ENCODE measurements around the gene LILRB2. TPM values are rescaled to one million over a fixed set of nuclear protein-coding genes. Genes with fewer than 3 reads are reported as not detected.

The LILRB2 gene
- total RNA-seq (2014; rRNA removed; shearing (Covaris generic)): not detected in 2 replicates

GRCh38 chr19:54281007-54281728 lies at the start of gene LILRB2:
LILRB2 (minus strand) TSS chr19:54281110; CDS start chr19:54280496, 614 bp downstream.

GRCh38 chr19:54312436-54313377 lies 31.8 kb upstream of the LILRB2 start, which contains the start of gene LILRA5:
LILRA5 (minus strand) TSS chr19:54313166; CDS start chr19:54313019, 147 bp downstream.

GRCh38 chr19:54257116-54257480 lies 23.8 kb downstream of the LILRB2 start, which contains the start of gene LILRB5:
LILRB5 (minus strand) TSS chr19:54257273; CDS start chr19:54257193, 80 bp downstream.

GRCh38 chr19:54242646-54243045 lies 38.3 kb downstream of the LILRB2 start, which contains the start of gene LILRA6:
LILRA6 (minus strand) TSS chr19:54242790.

Small RNAs within 50 kb of the gene (small RNA-seq; reads per million reads assigned to genes)
- not detected for gene AC245884.12
- gene MIR4752: not detected
- not detected for gene RNU6-1307P

Other genes starting within 250 kb of the LILRB2 start
- 0.45 and 1.0 TPM in 2 replicates for gene VSTM1, start 217.2 kb downstream of the LILRB2 start, total RNA-seq (2014; rRNA removed; shearing (Covaris generic))
- gene TARM1, start 199.7 kb downstream of the LILRB2 start, total RNA-seq (2014; rRNA removed; shearing (Covaris generic)): 0.45 TPM in 1 of 2 replicates, not detected in the other
- gene OSCAR, start 180.3 kb downstream of the LILRB2 start, total RNA-seq (2014; rRNA removed; shearing (Covaris generic)): 8.3 and 11.7 TPM in 2 replicates
- gene NDUFA3, start 178.3 kb downstream of the LILRB2 start, total RNA-seq (2014; rRNA removed; shearing (Covaris generic)): 42.5 and 44.1 TPM in 2 replicates
- 61.6 and 74.8 TPM in 2 replicates for gene TFPT, start 165.5 kb downstream of the LILRB2 start, total RNA-seq (2014; rRNA removed; shearing (Covaris generic))
- 79.6 and 95.4 TPM in 2 replicates for gene PRPF31, start 165.4 kb downstream of the LILRB2 start, total RNA-seq (2014; rRNA removed; shearing (Covaris generic))
- gene CNOT3, start 143.3 kb downstream of the LILRB2 start, total RNA-seq (2014; rRNA removed; shearing (Covaris generic)): 26.0 and 31.0 TPM in 2 replicates
- 20.4 and 23.2 TPM in 2 replicates for gene LENG1, start 121.4 kb downstream of the LILRB2 start, total RNA-seq (2014; rRNA removed; shearing (Covaris generic))
- gene TMC4, start 108.0 kb downstream of the LILRB2 start, total RNA-seq (2014; rRNA removed; shearing (Covaris generic)): 0.24 and 1.2 TPM in 2 replicates
- 49.6 and 86.6 TPM in 2 replicates for gene MBOAT7, start 91.5 kb downstream of the LILRB2 start, total RNA-seq (2014; rRNA removed; shearing (Covaris generic))
- 61.6 and 79.7 TPM in 2 replicates for gene TSEN34, start 89.8 kb downstream of the LILRB2 start, total RNA-seq (2014; rRNA removed; shearing (Covaris generic))
- 5,386 and 5,547 TPM in 2 replicates for gene RPS9, start 80.3 kb downstream of the LILRB2 start, total RNA-seq (2014; rRNA removed; shearing (Covaris generic))
- gene LILRB3, start 58.1 kb downstream of the LILRB2 start, total RNA-seq (2014; rRNA removed; shearing (Covaris generic)): not detected in 2 replicates
- not detected in 2 replicates for gene LILRA6, start 38.3 kb downstream of the LILRB2 start, total RNA-seq (2014; rRNA removed; shearing (Covaris generic))
- not detected in 2 replicates for gene LILRB5, start 23.8 kb downstream of the LILRB2 start, total RNA-seq (2014; rRNA removed; shearing (Covaris generic))
- not detected in 2 replicates for gene LILRA5, start 32.1 kb upstream of the LILRB2 start, total RNA-seq (2014; rRNA removed; shearing (Covaris generic))
- not detected in 2 replicates for gene LILRA4, start 58.1 kb upstream of the LILRB2 start, total RNA-seq (2014; rRNA removed; shearing (Covaris generic))
- gene LAIR1, start 83.8 kb upstream of the LILRB2 start, total RNA-seq (2014; rRNA removed; shearing (Covaris generic)): 0.32 TPM in 1 of 2 replicates, not detected in the other
- 0.27 and 2.3 TPM in 2 replicates for gene TTYH1, start 134.4 kb upstream of the LILRB2 start, total RNA-seq (2014; rRNA removed; shearing (Covaris generic))
- 45.7 and 64.1 TPM in 2 replicates for gene LENG8, start 168.1 kb upstream of the LILRB2 start, total RNA-seq (2014; rRNA removed; shearing (Covaris generic))
- gene LENG9, start 182.7 kb upstream of the LILRB2 start, total RNA-seq (2014; rRNA removed; shearing (Covaris generic)): 12.7 and 13.7 TPM in 2 replicates
- 6.3 and 6.6 TPM in 2 replicates for gene CDC42EP5, start 192.2 kb upstream of the LILRB2 start, total RNA-seq (2014; rRNA removed; shearing (Covaris generic))
- gene LAIR2, start 221.7 kb upstream of the LILRB2 start, total RNA-seq (2014; rRNA removed; shearing (Covaris generic)): not detected in 2 replicates